ENCODE data around the gene LGR5.

Gene LGR5

DNA sequence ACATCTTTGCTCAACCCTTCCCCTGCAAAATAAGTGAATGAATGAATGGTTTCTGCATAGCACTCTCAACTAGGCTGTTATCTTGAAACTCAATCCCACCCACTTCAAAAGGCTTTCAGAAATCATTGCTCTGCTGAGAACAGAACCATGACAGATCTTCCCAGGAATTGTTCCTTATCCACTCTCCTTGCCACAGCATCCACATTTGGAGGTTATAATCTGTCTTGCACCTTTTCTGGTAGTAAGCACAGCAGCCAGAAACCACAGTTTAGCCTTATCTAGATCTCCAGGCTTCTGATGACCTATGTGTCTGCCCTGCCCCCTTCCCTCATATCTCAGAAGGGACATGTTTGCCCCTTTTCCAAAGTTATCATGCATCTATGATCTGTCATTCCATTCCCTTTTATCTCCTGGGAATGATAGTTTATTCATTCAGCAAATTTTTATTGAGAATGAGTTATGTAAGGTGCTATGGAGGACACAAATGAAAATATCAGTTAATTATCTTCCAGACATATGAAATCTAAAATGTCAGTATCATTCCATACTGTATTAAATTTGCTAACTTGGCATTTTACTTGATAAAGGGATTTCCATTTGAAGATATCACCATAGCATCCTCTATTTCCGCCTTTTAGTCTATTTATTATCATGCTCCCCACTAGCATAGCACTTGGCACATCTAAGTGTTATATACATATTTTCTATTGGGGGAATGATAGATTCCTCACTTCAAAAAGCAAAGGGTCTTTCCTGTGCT is 21.4 kb downstream of the LGR5 start:
- no peak overlapping the region for H3K27ac ChIP-seq
- TF ChIP-seq ZFX (IDR thresholded peaks at IDR 0.05): no peak
- TF ChIP-seq, protein P1, sequence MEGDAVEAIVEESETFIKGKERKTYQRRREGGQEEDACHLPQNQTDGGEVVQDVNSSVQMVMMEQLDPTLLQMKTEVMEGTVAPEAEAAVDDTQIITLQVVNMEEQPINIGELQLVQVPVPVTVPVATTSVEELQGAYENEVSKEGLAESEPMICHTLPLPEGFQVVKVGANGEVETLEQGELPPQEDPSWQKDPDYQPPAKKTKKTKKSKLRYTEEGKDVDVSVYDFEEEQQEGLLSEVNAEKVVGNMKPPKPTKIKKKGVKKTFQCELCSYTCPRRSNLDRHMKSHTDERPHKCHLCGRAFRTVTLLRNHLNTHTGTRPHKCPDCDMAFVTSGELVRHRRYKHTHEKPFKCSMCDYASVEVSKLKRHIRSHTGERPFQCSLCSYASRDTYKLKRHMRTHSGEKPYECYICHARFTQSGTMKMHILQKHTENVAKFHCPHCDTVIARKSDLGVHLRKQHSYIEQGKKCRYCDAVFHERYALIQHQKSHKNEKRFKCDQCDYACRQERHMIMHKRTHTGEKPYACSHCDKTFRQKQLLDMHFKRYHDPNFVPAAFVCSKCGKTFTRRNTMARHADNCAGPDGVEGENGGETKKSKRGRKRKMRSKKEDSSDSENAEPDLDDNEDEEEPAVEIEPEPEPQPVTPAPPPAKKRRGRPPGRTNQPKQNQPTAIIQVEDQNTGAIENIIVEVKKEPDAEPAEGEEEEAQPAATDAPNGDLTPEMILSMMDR (conservative IDR thresholded peaks at IDR 0.05): no peak

DNA sequence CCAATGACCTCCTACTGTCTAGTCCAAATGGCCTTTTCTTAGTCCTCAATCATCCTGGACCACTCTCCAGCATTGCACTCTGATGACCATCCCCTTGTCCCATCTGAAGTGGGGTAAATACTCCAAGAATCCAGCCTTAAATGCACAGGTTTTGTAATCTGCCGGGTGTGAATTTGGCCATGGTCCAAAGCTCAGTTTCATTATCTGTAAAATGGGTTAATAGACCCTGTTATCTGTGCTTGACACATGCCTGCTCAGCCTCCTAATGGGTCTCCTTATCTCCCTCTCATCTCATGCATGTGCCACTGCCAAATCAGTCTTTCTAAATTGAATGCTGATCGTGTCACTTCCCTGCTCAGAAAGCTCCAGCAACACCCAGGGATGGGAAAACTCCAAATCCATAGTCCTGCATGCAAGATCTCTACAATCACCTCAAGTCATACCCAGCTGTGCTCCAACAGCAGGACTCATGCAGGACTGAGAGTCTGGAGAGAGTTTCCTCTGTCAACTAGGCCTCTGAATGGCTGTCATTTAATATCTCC is 22.3 kb downstream of the LGR5 start:
- no peak overlapping the region for H3K27ac ChIP-seq
- no peak for TF ChIP-seq ZFX (IDR thresholded peaks at IDR 0.05)
- TF ChIP-seq, protein P1 (conservative IDR thresholded peaks at IDR 0.05): no peak

DNA sequence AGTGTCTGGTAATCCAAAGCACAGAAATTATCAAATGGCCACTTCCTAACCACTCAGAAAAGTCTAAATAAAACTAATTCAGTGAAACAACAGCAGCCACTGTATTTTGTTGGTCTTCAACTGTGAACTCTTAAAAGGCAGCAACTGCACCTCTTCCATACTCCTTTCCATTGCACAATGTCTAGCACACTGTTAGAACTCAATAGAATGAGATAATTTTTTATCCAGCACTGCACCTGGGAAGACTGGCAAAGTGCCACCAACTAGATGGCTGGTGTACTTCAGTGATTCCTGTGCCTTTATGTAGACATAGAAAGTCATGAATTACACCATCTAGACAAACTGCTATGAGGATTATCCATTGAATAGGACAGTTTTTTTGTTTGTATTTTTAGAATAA is 26.2 kb downstream of the LGR5 start:
- H3K27ac ChIP-seq: no peak overlapping the region
- TF ChIP-seq, protein P1 (conservative IDR thresholded peaks at IDR 0.05): no peak
- no peak for TF ChIP-seq ZFX (IDR thresholded peaks at IDR 0.05)

DNA sequence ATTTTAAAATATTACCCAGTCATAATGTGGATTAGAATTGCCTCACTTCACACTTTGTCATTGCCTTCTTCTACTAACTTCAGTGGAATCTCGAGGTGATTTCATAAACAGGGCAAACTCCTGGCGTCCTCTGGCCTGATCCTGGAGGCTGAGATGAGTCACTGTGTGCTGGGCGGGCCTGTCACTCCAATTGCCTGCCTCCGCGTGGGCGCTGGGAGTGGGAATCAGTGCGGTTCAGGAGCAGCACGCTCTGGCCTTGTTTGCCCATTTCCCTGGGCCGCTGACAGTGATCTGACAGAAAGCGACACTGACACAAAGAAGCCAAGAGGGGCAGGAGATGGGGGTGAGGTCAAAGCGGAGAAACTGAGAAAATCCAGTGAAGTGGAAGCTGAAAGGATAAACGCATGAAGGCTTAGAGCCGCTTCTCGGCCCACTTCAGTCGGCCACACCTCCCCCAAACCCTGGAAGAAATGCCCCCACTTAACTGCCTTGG is 29.7 kb downstream of the LGR5 start:
- H3K27ac ChIP-seq: no peak overlapping the region
- no peak for TF ChIP-seq ZFX (IDR thresholded peaks at IDR 0.05)
- TF ChIP-seq, protein P1 (conservative IDR thresholded peaks at IDR 0.05): no peak

DNA sequence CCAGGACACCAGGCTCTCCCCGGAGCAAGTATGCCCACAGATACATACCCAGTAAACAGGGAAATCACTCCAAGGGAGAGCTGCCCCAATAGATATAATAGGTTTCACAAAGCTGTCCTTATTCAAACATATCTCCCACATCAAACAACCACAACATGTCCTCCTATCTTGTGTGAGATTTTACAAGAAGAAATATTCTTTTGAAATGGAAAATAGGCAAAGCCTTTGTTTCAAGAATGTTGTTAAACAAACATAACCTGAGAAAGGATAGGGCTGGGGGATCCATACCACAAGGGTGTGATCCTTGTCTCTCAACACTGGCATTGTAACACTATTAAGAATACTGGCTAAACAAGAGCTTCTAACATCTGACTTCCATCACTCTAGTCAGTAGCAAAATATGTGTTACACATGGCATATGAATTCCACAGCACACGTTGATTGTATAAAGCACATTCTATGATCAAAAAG is 32.9 kb downstream of the LGR5 start:
- H3K27ac ChIP-seq: no peak overlapping the region
- TF ChIP-seq ZFX (IDR thresholded peaks at IDR 0.05): no peak
- TF ChIP-seq, protein P1 (conservative IDR thresholded peaks at IDR 0.05): no peak

DNA sequence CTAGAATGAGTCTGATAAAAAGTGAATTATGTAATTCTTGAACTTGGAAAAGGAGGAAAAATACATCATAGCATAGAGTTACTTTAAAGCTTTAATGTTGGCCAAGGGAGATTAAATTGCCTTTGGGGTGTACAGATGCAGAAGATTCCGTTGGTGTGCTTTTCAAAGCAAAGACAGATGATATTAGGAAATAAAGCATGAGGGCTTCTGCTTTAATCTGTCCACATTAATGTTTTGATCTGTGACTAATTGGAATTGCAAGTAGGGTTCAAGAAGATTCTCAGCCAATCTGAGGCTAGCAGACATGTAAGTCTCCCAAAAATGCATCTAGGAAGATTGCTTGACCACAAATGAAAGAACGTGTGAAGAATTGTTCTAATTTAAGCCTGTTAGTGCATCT is 35.2 kb downstream of the LGR5 start:
- no peak overlapping the region for H3K27ac ChIP-seq
- no peak for TF ChIP-seq ZFX (IDR thresholded peaks at IDR 0.05)
- TF ChIP-seq, protein P1 (conservative IDR thresholded peaks at IDR 0.05): no peak

DNA sequence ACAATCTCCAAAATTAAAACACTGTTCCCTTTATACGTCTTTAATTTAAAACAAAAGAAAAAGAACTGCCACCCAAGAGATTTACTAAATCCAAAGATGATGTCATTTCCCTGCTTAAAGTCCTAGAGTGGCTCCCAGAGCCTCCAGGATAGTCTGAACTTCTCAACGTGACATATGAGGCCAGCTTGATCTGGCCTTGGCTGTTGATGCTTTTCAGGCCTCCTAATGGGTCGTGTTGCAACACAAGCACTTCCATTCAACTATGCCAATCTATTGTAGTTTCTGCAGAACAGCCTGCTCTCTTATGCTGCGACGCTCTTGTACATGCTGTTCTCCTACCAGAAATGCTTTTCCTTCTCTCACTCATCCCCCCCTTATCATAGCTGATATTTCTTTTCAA is 35.7 kb downstream of the LGR5 start:
- H3K27ac ChIP-seq: no peak overlapping the region
- no peak for TF ChIP-seq ZFX (IDR thresholded peaks at IDR 0.05)
- TF ChIP-seq, protein P1 (conservative IDR thresholded peaks at IDR 0.05): no peak

Data from C4-2B (cell line).